Measurements from ENCODE around the gene MBLAC1.
"Not testable (repeated sequence)": the region's sequence is repeated elsewhere in the genome, so short reads cannot be mapped to it uniquely, and the experiment has no call there.

Gene MBLAC1

GRCh38 chr7:100122568-100122967 is 4.2 kb upstream of the MBLAC1 start:
- Histone ChIP-seq H3K36me3 (ENCODE audit: insufficient read depth, low read length) (no peaks in the 10 kb centered on the region), H3K9ac (ENCODE audit: low read depth, low read length) (no peak overlapping the region), H3K4me1 (ENCODE audit: insufficient read depth, low read length) (peaks cover 11% of the 10 kb centered on the region; the same call in 1 of the 2 replicates), H3K9me3 (ENCODE audit: control insufficient read depth, insufficient read depth, low read length) (no peaks in the 10 kb centered on the region)

GRCh38 chr7:100124301-100125230 is 2.2 kb upstream of the MBLAC1 start:
- H3K4me1 ChIP-seq (ENCODE audit: insufficient read depth, low read length), result peaks cover 15% of the 10 kb centered on the region; the same call in 1 of the 2 replicates
- no peaks in the 10 kb centered on the region for H3K36me3 ChIP-seq (ENCODE audit: insufficient read depth, low read length)
- no peak overlapping the region for H3K9ac ChIP-seq (ENCODE audit: low read depth, low read length)
- H3K9me3 ChIP-seq (ENCODE audit: control insufficient read depth, insufficient read depth, low read length), result no peaks in the 10 kb centered on the region

GRCh38 chr7:100126239-100126930 is 382 bp upstream of the MBLAC1 start:
- Histone ChIP-seq H3K9me3 (ENCODE audit: control insufficient read depth, insufficient read depth, low read length) (no peaks in the 10 kb centered on the region), H3K4me1 (ENCODE audit: insufficient read depth, low read length) (0 out of 2 replicates have a peak, but pooled peaks cover 10% of the 10 kb centered on the region), H3K36me3 (ENCODE audit: insufficient read depth, low read length) (no peaks in the 10 kb centered on the region), H3K9ac (ENCODE audit: low read depth, low read length) (peak overlapping the region; percentile 88)

- Histone ChIP-seq H3K9ac (ENCODE audit: low read depth, low read length) (peak overlapping the region; percentile 88), H3K4me1 (ENCODE audit: insufficient read depth, low read length) (0 out of 2 replicates have a peak, but pooled peaks cover 7% of the 10 kb centered on the region), H3K9me3 (ENCODE audit: control insufficient read depth, insufficient read depth, low read length) (no peaks in the 10 kb centered on the region), H3K36me3 (ENCODE audit: insufficient read depth, low read length) (no peaks in the 10 kb centered on the region)
Observed at GRCh38 chr7:100127866-100128636, 1.3 kb downstream of the MBLAC1 start.

- Histone ChIP-seq H3K9me3 (ENCODE audit: control insufficient read depth, insufficient read depth, low read length) (no peaks in the 10 kb centered on the region), H3K4me1 (ENCODE audit: insufficient read depth, low read length) (0 out of 2 replicates have a peak, but pooled peaks cover 7% of the 10 kb centered on the region), H3K36me3 (ENCODE audit: insufficient read depth, low read length) (no peaks in the 10 kb centered on the region), H3K9ac (ENCODE audit: low read depth, low read length) (no peak overlapping the region)
Observed at GRCh38 chr7:100128637-100128963, 1.8 kb downstream of the MBLAC1 start.

- H3K9ac ChIP-seq (ENCODE audit: low read depth, low read length); H3K36me3 ChIP-seq (ENCODE audit: insufficient read depth, low read length); H3K9me3 ChIP-seq (ENCODE audit: control insufficient read depth, insufficient read depth, low read length); H3K4me1 ChIP-seq (ENCODE audit: insufficient read depth, low read length): not testable (repeated sequence)
Observed at GRCh38 chr7:100130220-100130607, 3.4 kb downstream of the MBLAC1 start.

- peak overlapping the region; percentile 14; the same call in 1 of the 2 replicates for H3K9ac ChIP-seq (ENCODE audit: low read depth, low read length)
- H3K4me1 ChIP-seq (ENCODE audit: insufficient read depth, low read length), result 0 out of 2 replicates have a peak, but pooled peaks cover 7% of the 10 kb centered on the region
- H3K9me3 ChIP-seq (ENCODE audit: control insufficient read depth, insufficient read depth, low read length), result no peaks in the 10 kb centered on the region
- no peaks in the 10 kb centered on the region for H3K36me3 ChIP-seq (ENCODE audit: insufficient read depth, low read length)
Observed at GRCh38 chr7:100130608-100131453, 4.1 kb downstream of the MBLAC1 start.

- Histone ChIP-seq H3K9me3 (ENCODE audit: control insufficient read depth, insufficient read depth, low read length) (no peaks in the 10 kb centered on the region), H3K4me1 (ENCODE audit: insufficient read depth, low read length) (0 out of 2 replicates have a peak, but pooled peaks cover 7% of the 10 kb centered on the region), H3K9ac (ENCODE audit: low read depth, low read length) (no peak overlapping the region), H3K36me3 (ENCODE audit: insufficient read depth, low read length) (no peaks in the 10 kb centered on the region)
Observed at GRCh38 chr7:100132126-100132525, 5.4 kb downstream of the MBLAC1 start.

GRCh38 chr7:100132697-100133151 is 6.0 kb downstream of the MBLAC1 start:
- H3K9ac ChIP-seq (ENCODE audit: low read depth, low read length), result no peak overlapping the region
- no peaks in the 10 kb centered on the region for H3K36me3 ChIP-seq (ENCODE audit: insufficient read depth, low read length)
- H3K4me1 ChIP-seq (ENCODE audit: insufficient read depth, low read length), result 0 out of 2 replicates have a peak, but pooled peaks cover 7% of the 10 kb centered on the region

GRCh38 chr7:100137851-100138760 is 11.3 kb downstream of the MBLAC1 start:
- H3K4me1 ChIP-seq (ENCODE audit: insufficient read depth, low read length), result 0 out of 2 replicates have a peak, but pooled peaks cover under 1% of the 10 kb centered on the region
- no peaks in the 10 kb centered on the region for H3K9me3 ChIP-seq (ENCODE audit: control insufficient read depth, insufficient read depth, low read length)
- no peaks in the 10 kb centered on the region for H3K36me3 ChIP-seq (ENCODE audit: insufficient read depth, low read length)
- H3K9ac ChIP-seq (ENCODE audit: low read depth, low read length), result no peak overlapping the region

More at GRCh38 chr7:100132697-100133151, 6.0 kb downstream of the MBLAC1 start:
- no peaks in the 10 kb centered on the region for H3K9me3 ChIP-seq (ENCODE audit: control insufficient read depth, insufficient read depth, low read length)

- no peaks in the 10 kb centered on the region for H3K36me3 ChIP-seq (ENCODE audit: insufficient read depth, low read length)
- no peaks in the 10 kb centered on the region for H3K4me1 ChIP-seq (ENCODE audit: insufficient read depth, low read length)
- no peak overlapping the region for H3K9ac ChIP-seq (ENCODE audit: low read depth, low read length)
- H3K9me3 ChIP-seq (ENCODE audit: control insufficient read depth, insufficient read depth, low read length), result no peaks in the 10 kb centered on the region
Observed at GRCh38 chr7:100141555-100141949, 14.8 kb downstream of the MBLAC1 start.

GRCh38 chr7:100142461-100142860 is 15.7 kb downstream of the MBLAC1 start:
- H3K9ac ChIP-seq (ENCODE audit: low read depth, low read length), result no peak overlapping the region
- H3K4me1 ChIP-seq (ENCODE audit: insufficient read depth, low read length), result no peaks in the 10 kb centered on the region
- H3K36me3 ChIP-seq (ENCODE audit: insufficient read depth, low read length), result no peaks in the 10 kb centered on the region
- H3K9me3 ChIP-seq (ENCODE audit: control insufficient read depth, insufficient read depth, low read length), result no peaks in the 10 kb centered on the region

- H3K4me1 ChIP-seq (ENCODE audit: insufficient read depth, low read length); H3K9ac ChIP-seq (ENCODE audit: low read depth, low read length); H3K9me3 ChIP-seq (ENCODE audit: control insufficient read depth, insufficient read depth, low read length); H3K36me3 ChIP-seq (ENCODE audit: insufficient read depth, low read length): not testable (repeated sequence)
Observed at GRCh38 chr7:100146350-100146749, 19.6 kb downstream of the MBLAC1 start.

Measured in ES-I3 (cell line).